Mesendoderm (in vitro differentiated cells): ENCODE measurements around the gene PTCH2.
"Not testable (repeated sequence)": the region's sequence is repeated elsewhere in the genome, so short reads cannot be mapped to it uniquely, and the experiment has no call there.

Experiments used
- DNase-seq: peaks from one replicate; pipeline ENCODE4 v3.0.0; 2013
- H2AK5ac ChIP-seq: 2 replicates; pipeline ENCODE4 v1.6.1; 2013; ENCODE audit warnings: low read length, inconsistent platforms
- H2BK120ac ChIP-seq: 2 replicates; pipeline ENCODE4 v1.6.1; 2013; ENCODE audit warnings: low read depth, mild to moderate bottlenecking, low read length, moderate library complexity, mixed read lengths
- H2BK15ac ChIP-seq: replicated peaks from 2 replicates; pipeline ENCODE4 v1.6.1; 2013; ENCODE audit warnings: low read depth, mild to moderate bottlenecking, moderate library complexity
- H2BK5ac ChIP-seq: 2 replicates; pipeline ENCODE4 v1.6.1; 2013; ENCODE audit warnings: low read length, inconsistent platforms
- H3K18ac ChIP-seq: 2 replicates; pipeline ENCODE4 v1.6.1; 2013; ENCODE audit warnings: mild to moderate bottlenecking, low read length, mixed read lengths
- H3K23ac ChIP-seq: one replicate; pipeline ENCODE4 v1.6.1; 2013; ENCODE audit warnings: low read length
- H3K27ac ChIP-seq: 2 replicates; pipeline ENCODE4 v1.5.1; 2013; ENCODE audit warnings: low read depth, mild to moderate bottlenecking, inconsistent platforms, low read length, moderate library complexity
- H3K27me3 ChIP-seq: 2 replicates; pipeline ENCODE4 v1.6.1; 2013; ENCODE audit warnings: low read length, control low read depth, mild to moderate bottlenecking, inconsistent platforms; ENCODE audit not compliant: insufficient read depth, poor library complexity
- H3K36me3 ChIP-seq: 2 replicates; pipeline ENCODE4 v1.6.1; 2013; ENCODE audit warnings: low read length, inconsistent platforms; ENCODE audit not compliant: control insufficient read depth, insufficient read depth
- H3K4ac ChIP-seq: one replicate; pipeline ENCODE4 v1.6.1; 2013; ENCODE audit warnings: low read depth, mild to moderate bottlenecking, low read length, moderate library complexity
- H3K4me1 ChIP-seq: 2 replicates; pipeline ENCODE4 v1.6.1; 2013; ENCODE audit warnings: low read depth, low read length, inconsistent platforms; ENCODE audit not compliant: control insufficient read depth
- H3K4me2 ChIP-seq: 2 replicates; pipeline ENCODE4 v1.6.1; 2013; ENCODE audit warnings: low read length
- H3K4me3 ChIP-seq: 2 replicates; pipeline ENCODE4 v1.5.1; 2013; ENCODE audit warnings: mild to moderate bottlenecking, low read length
- H3K56ac ChIP-seq: one replicate; pipeline ENCODE4 v1.6.1; 2013; ENCODE audit warnings: low read length
- H3K79me1 ChIP-seq: 2 replicates; pipeline ENCODE4 v1.6.1; 2013; ENCODE audit warnings: low read length, inconsistent platforms
- H3K79me2 ChIP-seq: 2 replicates; pipeline ENCODE4 v1.6.1; 2013; ENCODE audit warnings: mild to moderate bottlenecking, low read length; ENCODE audit not compliant: control insufficient read depth, insufficient read depth
- H3K9ac ChIP-seq: 2 replicates; pipeline ENCODE4 v1.6.1; 2013; ENCODE audit warnings: low read length, inconsistent platforms
- H4K5ac ChIP-seq: one replicate; pipeline ENCODE4 v1.6.1; 2013; ENCODE audit warnings: low read length
- H4K8ac ChIP-seq: one replicate; pipeline ENCODE4 v1.6.1; 2013; ENCODE audit warnings: low read depth, mild to moderate bottlenecking, control low read depth, low read length, moderate library complexity
- WGBS: extraction: QIAGEN DNeasy Blood & Tissue Kit; methylation state at CpG from one replicate; pipeline ENCODE4 v1.1.7; 2013; ENCODE audit warnings: low lambda C conversion rate, missing lambda C conversion rate; ENCODE audit not compliant: insufficient coverage; ENCODE audit errors: extremely low coverage; 5-methylcytosine and 5-hydroxymethylcytosine counted together

PTCH2 gene

GRCh38 chr1:44848456-44849181 lies 5.6 kb upstream of the PTCH2 start:
- H3K56ac ChIP-seq, result no peak overlapping the region
- no peaks in the 10 kb centered on the region for H3K27me3 ChIP-seq
- H2AK5ac ChIP-seq, result no peak overlapping the region
- H3K79me2 ChIP-seq, result no peaks in the 10 kb centered on the region
- no peak overlapping the region for H2BK5ac ChIP-seq
- H4K5ac ChIP-seq, result no peak overlapping the region
- H3K4me2 ChIP-seq, result no peak overlapping the region
- no CpG with 5 or more reads among the region's 7 CpGs for WGBS
- H3K27ac ChIP-seq, result no peak overlapping the region
- no peak overlapping the region for H3K18ac ChIP-seq
- DNase-seq, result no peak
- H3K23ac ChIP-seq, result no peak overlapping the region
- H3K9ac ChIP-seq, result no peak overlapping the region
- no peak overlapping the region for H4K8ac ChIP-seq
- no peak overlapping the region for H3K4ac ChIP-seq
- no peaks in the 10 kb centered on the region for H3K4me1 ChIP-seq
- no peak overlapping the region for H2BK120ac ChIP-seq
- no peak overlapping the region for H3K4me3 ChIP-seq
- no peaks in the 10 kb centered on the region for H3K36me3 ChIP-seq
- H3K79me1 ChIP-seq, result no peaks in the 10 kb centered on the region
- H2BK15ac ChIP-seq, result no peak overlapping the region

- H3K18ac ChIP-seq, result no peak overlapping the region
- no peak overlapping the region for H2BK120ac ChIP-seq
- no peak overlapping the region for H3K27ac ChIP-seq
- no peak overlapping the region for H3K4me2 ChIP-seq
- H3K4me1 ChIP-seq, result no peaks in the 10 kb centered on the region
- H4K5ac ChIP-seq, result no peak overlapping the region
- no peaks in the 10 kb centered on the region for H3K79me1 ChIP-seq
- no peak overlapping the region for H2BK15ac ChIP-seq
- no peak overlapping the region for H2AK5ac ChIP-seq
- no peak overlapping the region for H3K4me3 ChIP-seq
- no peak overlapping the region for H4K8ac ChIP-seq
- H3K9ac ChIP-seq, result no peak overlapping the region
- WGBS, result no CpG with 5 or more reads among the region's 1 CpG
- H3K4ac ChIP-seq, result no peak overlapping the region
- no peak for DNase-seq
- H3K79me2 ChIP-seq, result no peaks in the 10 kb centered on the region
- no peak overlapping the region for H3K23ac ChIP-seq
- no peaks in the 10 kb centered on the region for H3K36me3 ChIP-seq
- H3K27me3 ChIP-seq, result no peaks in the 10 kb centered on the region
- no peak overlapping the region for H3K56ac ChIP-seq
- H2BK5ac ChIP-seq, result no peak overlapping the region
These were observed 4.8 kb upstream of the PTCH2 start for GRCh38 chr1:44847845-44848244.

DNA sequence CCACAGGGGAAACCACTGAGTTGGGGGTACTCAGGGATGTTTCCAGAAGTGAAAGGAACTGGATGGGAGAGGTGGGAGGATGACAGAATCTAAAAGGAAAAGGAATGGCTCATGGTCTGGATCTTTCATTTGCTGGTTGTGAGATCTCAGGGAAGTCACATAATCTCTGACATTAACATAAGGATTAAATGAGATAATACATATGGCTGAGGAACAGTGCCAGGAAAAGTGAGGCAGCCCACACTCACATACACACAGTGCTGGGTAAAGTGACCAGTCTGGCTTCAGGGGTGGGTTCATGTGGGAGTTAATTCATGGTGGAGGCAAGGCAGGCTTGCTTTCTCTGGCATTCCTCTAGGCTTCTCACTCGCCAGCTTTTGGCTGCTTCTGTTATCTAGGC lies 3.9 kb upstream of the PTCH2 start:
- H2BK5ac ChIP-seq, result no peak overlapping the region
- no peak for DNase-seq
- no peak overlapping the region for H4K5ac ChIP-seq
- H3K9ac ChIP-seq, result no peak overlapping the region
- H2BK15ac ChIP-seq, result no peak overlapping the region
- no peak overlapping the region for H3K18ac ChIP-seq
- no peak overlapping the region for H3K4me3 ChIP-seq
- H3K79me2 ChIP-seq, result no peaks in the 10 kb centered on the region
- no peak overlapping the region for H3K4ac ChIP-seq
- H3K27ac ChIP-seq, result no peak overlapping the region
- no peak overlapping the region for H3K56ac ChIP-seq
- H3K4me1 ChIP-seq, result no peaks in the 10 kb centered on the region
- H3K36me3 ChIP-seq, result no peaks in the 10 kb centered on the region
- H3K23ac ChIP-seq, result no peak overlapping the region
- no peak overlapping the region for H2BK120ac ChIP-seq
- no peak overlapping the region for H2AK5ac ChIP-seq
- WGBS, result no CpG with 5 or more reads among the region's 1 CpG
- H3K27me3 ChIP-seq, result no peaks in the 10 kb centered on the region
- no peak overlapping the region for H3K4me2 ChIP-seq
- H4K8ac ChIP-seq, result no peak overlapping the region
- H3K79me1 ChIP-seq, result no peaks in the 10 kb centered on the region

GRCh38 chr1:44842486-44842861 lies 579 bp downstream of the PTCH2 start:
- Histone ChIP-seq H4K8ac (no peak overlapping the region), H3K36me3 (no peaks in the 10 kb centered on the region), H3K27ac (no peak overlapping the region), H2BK15ac (no peak overlapping the region), H2BK5ac (no peak overlapping the region), H3K4me2 (peak overlapping the region; percentile 56), H3K27me3 (no peaks in the 10 kb centered on the region), H2AK5ac (no peak overlapping the region), H3K4me3 (peak overlapping the region; percentile 38), H3K4me1 (no peaks in the 10 kb centered on the region), H3K4ac (no peak overlapping the region), H3K79me1 (no peaks in the 10 kb centered on the region), H3K9ac (peak overlapping the region; percentile 53), H3K23ac (no peak overlapping the region), H4K5ac (no peak overlapping the region), H2BK120ac (no peak overlapping the region), H3K56ac (peak overlapping the region; percentile 79), H3K79me2 (no peaks in the 10 kb centered on the region), H3K18ac (no peak overlapping the region)
- DNase-seq, result peak; percentile 40
- no CpG with 5 or more reads among the region's 16 CpGs for WGBS

DNA sequence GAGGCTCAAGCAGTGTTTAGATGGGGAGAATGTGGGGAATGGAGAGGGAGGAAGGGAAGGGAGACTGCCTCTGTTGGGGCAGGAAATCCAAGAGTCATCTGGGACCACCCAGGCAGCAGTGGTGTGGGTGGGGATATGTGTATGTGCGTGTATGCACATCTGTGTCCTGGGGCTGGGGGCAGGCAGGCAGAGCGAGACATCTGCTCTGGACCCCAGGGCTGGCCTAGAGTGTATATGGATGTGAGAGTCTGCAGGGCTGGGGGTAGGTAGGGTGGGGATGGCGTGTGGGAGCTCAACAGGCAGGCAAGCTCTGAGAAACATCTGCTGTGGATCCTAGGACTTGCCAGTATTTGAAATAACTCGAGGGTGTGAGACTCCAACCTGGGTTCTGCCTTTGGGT lies 3.5 kb downstream of the PTCH2 start:
- H3K9ac ChIP-seq, result no peak overlapping the region
- H3K18ac ChIP-seq, result no peak overlapping the region
- H2BK120ac ChIP-seq, result no peak overlapping the region
- no peak overlapping the region for H3K4me3 ChIP-seq
- no peak overlapping the region for H3K23ac ChIP-seq
- no peaks in the 10 kb centered on the region for H3K79me1 ChIP-seq
- no peaks in the 10 kb centered on the region for H3K4me1 ChIP-seq
- DNase-seq, result no peak
- H2BK5ac ChIP-seq, result no peak overlapping the region
- H3K36me3 ChIP-seq, result no peaks in the 10 kb centered on the region
- no peaks in the 10 kb centered on the region for H3K27me3 ChIP-seq
- WGBS, result no CpG with 5 or more reads among the region's 4 CpGs
- no peak overlapping the region for H2BK15ac ChIP-seq
- no peaks in the 10 kb centered on the region for H3K79me2 ChIP-seq
- H3K4ac ChIP-seq, result no peak overlapping the region
- no peak overlapping the region for H2AK5ac ChIP-seq
- no peak overlapping the region for H3K56ac ChIP-seq
- no peak overlapping the region for H4K8ac ChIP-seq
- H3K4me2 ChIP-seq, result no peak overlapping the region
- no peak overlapping the region for H3K27ac ChIP-seq
- no peak overlapping the region for H4K5ac ChIP-seq

DNA sequence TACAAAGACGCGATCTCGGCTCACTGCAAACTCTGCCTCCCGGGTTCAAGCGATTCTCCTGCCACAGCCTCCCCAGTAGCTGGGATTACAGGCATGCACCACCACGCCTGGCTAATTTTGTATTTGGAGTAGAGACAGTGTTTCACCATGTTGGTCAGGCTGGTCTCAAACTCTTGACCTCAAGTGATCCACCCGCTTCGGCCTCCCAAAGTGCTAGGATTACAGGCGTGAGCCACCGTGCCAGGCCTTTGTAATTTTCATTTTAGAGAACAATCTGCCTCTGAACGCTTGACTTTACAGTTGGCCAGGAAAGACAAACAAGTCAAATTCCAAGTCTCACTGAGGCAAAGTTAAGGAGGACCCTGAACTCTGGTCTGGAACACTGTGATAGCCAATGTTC lies 4.8 kb downstream of the PTCH2 start:
- H3K4me1 ChIP-seq, H3K79me2 ChIP-seq, H2BK120ac ChIP-seq, H3K36me3 ChIP-seq, H3K23ac ChIP-seq, H4K8ac ChIP-seq, H3K27ac ChIP-seq, H3K27me3 ChIP-seq, H3K4ac ChIP-seq, H3K79me1 ChIP-seq, H2BK15ac ChIP-seq, DNase-seq, H3K18ac ChIP-seq, H3K9ac ChIP-seq, H3K4me2 ChIP-seq, H3K4me3 ChIP-seq, H2BK5ac ChIP-seq, H4K5ac ChIP-seq, H2AK5ac ChIP-seq, H3K56ac ChIP-seq: not testable (repeated sequence)
- WGBS, result no CpG with 5 or more reads among the region's 11 CpGs
